Central memory CD4-positive, alpha-beta T cell (primary cell): ENCODE results near the gene GREB1L.
"Not testable (repeated sequence)": the region's sequence is repeated elsewhere in the genome, so short reads cannot be mapped to it uniquely, and the experiment has no call there.

ENCODE experiments used
- DNase-seq: peaks from one replicate; pipeline ENCODE4 v3.0.0; 2022
- total RNA-seq, 3 experiments: gene quantifications; one replicate each; lab custom pipeline; 2026; lab: John Stamatoyannopoulos, UW

The GREB1L gene
- 0 reads per million in 3 experiments for total RNA-seq

GRCh38 chr18:21242141-21242779 lies at the start of gene GREB1L:
Gene GREB1L, plus strand, starts transcription at chr18:21242232. Its CDS starts 141,287 bp downstream, at chr18:21383519.
- DNase-seq = no peak

GRCh38 chr18:21192308-21192624 lies 49.8 kb upstream of the GREB1L start:
- DNase-seq = no peak

DNA sequence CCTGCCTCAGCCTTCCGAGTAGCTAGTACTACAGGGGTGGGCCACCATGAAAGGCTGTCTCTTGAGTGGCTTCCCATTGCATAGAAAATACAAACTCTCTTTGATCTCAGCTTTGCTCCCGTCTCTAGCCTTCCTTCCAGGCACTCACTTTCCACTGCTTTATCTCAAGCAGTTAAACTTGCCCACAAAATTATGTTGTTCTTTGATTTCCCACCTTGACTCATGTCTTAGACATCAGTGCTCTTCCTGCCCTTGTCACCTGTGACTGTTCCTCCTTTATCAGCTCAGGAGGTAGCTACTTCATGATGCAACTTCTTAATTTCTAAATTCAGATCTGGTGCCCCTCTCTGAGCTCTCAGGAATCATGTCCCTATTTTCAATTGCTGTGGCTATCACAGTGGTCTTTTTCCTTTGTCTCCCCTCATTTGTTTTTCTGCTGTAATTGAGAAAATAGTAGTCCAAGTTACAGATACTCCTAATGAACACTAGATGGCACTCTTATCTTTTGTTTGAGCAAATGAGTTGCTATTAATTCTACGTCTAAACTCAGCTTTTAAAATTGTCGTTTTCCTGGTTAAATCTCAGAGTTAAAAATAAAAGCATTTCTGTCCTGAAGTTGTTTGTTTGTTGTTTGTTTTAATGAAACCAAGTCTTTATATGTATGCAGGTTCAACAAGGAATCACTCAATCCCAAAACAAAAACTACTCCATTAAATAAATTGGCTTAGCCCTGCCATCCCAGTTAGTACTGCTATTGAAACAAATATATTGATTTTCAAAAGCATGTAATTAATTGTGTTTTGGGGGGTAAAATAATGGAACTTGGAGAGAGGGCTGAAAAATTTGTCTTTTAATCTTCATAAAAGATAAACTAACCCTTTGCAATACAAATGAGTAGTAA lies 46.9 kb upstream of the GREB1L start:
- peak; percentile 8 for DNase-seq

DNA sequence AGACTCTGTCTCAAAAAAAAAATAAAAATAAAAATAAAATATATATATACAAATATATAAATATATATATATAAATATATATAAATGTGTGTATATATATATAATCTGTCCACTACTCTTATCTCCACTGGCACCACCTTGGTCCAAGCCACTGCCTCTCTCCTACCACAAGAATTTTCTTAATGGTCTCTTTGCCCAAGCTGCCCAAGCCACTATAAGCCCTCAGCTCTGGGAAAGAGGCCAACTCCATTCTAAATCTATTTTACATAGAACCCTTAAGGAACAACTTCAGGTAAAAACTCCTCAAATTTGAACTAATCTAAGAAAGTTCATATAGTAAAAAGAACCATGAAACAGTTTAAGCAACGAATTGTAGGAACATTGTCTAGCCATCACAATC lies 45.6 kb upstream of the GREB1L start:
- DNase-seq = no peak

DNA sequence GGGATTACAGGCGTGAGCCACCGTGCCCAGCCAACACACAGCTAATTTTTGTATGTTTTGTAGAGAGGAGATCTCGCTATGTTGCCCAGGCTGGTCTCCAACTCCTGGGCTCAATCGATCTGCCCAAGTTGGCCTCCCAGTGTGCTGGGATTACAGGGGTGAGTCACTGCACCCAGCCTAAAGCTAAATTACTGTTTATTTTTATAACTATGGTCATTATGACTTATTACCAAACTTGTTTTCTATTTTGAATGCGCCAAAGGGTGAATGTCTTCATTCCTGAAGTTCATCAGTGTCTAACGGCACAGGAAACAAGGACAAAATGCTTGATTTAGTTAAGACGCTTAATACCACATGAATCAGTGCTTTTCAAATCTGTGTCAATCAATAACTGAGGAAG lies 38.9 kb upstream of the GREB1L start:
- no peak for DNase-seq

DNA sequence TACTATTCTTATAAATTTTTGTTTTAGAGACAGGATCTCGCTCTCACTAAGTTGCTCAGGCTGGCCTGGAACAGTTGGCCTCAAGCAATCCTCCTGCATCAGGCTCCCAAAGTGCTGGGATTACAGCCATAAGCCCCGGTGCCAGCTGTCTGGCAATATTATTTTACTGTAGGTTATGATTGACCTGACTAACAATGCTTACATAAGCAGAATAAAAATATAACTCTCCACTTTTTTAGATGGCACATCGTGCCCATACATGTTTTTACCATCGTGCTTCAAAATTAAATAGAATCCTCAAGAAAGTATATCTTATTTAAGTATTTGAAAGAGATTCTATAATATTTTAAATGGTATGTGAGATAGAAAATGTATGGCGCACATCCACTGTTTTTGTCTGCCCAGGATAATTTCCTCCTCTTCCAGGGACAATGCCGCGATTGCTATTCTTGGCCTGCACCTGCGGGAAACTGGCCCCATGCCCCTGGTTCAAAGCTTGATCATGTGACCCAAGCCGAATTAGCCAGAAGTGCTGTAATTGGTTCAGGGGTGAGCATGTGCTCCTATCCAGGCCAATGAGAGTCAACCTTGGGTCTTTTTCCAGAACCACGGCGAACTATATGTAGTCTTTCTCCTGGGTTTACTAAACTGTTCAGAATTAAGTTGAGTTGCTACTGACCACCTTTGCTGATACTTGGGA lies 38.3 kb upstream of the GREB1L start:
- DNase-seq = no peak

GRCh38 chr18:21205695-21206094 lies 36.3 kb upstream of the GREB1L start:
- DNase-seq = no peak

GRCh38 chr18:21210278-21210677 lies 31.8 kb upstream of the GREB1L start:
- DNase-seq = no peak

DNA sequence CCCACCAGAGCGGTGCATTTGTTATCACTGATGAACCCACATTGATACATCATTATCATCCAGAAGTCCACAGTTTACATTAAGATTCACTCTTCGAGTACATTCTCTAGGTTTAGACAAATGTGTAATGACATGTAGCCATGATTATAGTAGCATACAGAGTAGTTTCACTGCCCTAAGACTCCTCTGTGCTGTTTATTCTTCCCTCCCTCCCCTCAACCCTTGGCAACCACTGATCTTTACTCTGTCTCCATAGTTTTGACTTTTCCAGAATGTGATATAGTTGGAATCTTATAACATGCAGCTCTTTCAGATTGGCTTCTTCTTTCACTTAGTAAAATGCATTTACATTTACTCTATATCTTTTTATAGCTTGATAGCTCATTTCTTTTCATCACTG lies 31.2 kb upstream of the GREB1L start:
- no peak for DNase-seq

- not testable (repeated sequence) for DNase-seq
Observed at GRCh38 chr18:21214409-21214808, 27.6 kb upstream of the GREB1L start.

DNA sequence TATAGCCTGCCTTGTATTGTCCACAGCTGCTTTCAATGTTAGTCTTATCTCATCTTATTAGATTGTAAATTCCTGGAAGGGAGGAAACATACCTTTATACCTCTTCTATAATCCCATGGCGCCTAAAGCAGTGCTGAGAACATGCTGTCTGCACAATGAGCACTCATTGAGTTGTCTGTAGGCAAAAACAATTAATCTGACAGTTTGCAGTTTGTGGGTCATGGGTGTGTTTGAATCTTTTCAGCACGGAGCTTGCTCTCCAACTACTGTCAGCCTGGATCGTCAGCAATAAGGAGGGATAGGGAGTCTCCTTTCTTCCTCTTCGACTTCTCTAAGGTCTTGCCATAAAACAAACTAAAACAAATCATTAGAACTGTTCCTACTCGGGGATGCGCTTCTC lies 26.5 kb upstream of the GREB1L start:
- no peak for DNase-seq

DNA sequence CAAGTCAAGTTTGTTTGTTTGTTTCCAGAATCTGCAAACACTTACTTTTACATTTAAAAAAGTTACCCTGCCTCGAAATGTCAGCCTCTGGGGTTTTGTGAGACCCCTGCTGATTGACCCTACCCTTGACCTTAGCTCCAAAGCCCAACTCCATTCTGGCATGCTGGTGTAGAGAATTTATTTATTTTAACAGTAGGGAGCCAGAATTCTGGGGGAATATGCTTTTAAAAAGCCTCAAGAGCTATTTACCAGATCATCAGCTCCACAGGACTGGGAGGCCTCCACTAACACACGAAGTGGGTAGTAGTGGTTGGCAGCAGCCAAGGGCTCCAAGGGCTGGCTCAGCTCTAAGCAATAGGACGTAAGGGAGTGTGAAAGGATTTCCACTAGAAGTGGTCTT lies 23.2 kb upstream of the GREB1L start:
- DNase-seq = no peak

DNA sequence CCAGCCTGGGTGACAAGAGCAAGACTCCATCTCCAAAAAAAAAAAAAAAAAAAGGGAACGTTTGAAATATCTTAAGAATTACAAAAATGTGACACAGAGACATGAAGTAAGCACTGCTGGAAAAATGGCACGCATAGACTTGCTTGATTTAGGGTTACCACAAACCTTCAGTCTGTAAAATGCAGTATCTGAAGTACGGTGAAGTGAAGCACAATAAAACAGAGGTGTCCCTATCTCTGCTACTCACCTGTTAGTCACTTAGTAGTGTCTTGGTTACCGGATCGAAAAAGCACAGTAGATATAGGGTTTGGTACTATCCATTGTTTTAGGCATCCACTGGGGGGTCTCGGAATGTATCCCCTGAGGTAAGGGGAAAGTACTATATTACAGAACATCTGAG lies 11.6 kb upstream of the GREB1L start:
- no peak for DNase-seq

DNA sequence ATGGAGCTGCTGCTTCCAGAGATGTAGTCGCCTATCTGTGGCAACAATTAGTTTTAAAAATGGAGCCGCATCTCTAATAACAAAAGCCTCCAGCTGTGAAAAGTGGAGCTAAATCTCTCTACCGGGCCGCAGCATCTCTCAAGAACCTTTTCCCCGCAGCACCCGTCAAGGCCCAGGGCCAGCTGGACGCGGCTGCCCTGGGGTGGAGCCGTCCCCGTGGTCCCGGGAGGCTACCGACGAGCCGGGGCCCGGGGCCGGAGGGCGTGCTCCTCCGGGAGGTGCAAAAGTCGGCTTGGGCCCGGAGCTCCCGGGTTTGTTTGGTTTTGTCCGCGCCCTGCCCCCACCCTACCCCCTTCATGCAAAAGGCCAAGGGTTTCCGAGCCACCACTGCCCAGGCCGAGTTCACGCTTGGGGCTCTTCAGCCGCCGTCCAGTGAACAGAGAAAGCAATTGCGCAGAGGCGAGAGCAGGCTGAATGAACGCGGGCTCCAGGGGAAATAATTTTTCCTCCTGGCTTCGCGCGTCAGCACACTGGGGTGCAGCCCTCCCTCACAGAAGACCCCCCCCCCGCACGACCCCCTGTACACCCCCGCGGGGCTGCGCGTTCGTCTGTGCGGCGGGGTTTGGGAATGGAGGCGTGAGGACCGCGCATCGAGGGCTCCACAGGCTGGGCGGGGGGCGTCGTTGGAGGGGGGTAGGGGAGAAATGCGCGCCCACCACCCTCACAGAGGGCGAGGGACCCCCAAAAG lies 557 bp upstream of the GREB1L start:
- no peak for DNase-seq

DNA sequence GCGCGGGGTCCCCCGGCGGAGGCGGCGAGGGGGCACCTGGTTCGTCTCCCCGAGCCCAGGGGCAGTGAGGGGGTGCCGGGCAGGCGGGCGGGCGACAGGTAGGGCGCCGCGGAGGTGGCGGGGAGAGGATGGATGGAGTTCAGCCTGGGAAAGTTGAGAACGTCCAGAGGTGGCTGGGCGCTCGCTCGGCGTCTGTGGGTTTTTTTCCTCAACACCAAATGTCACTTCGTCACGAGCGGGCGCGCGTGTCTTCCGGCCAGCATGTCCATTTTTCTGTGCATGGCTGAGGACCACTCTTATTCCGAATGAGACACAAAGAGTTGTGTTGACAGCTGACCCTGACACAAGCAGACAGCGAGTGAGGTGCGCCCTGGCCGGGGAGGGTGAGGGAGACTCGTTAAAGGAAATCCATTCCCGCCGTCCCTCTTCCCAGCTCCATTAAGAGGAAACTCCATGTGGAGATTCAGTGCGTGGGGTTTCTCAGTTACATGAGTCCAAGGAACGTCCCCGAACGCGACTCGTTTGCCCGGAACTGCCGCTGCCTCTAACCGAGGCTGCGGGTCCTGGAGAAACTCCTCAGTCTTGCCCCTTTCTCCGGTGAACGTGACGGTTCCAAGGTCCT lies 859 bp downstream of the GREB1L start:
- no peak for DNase-seq

DNA sequence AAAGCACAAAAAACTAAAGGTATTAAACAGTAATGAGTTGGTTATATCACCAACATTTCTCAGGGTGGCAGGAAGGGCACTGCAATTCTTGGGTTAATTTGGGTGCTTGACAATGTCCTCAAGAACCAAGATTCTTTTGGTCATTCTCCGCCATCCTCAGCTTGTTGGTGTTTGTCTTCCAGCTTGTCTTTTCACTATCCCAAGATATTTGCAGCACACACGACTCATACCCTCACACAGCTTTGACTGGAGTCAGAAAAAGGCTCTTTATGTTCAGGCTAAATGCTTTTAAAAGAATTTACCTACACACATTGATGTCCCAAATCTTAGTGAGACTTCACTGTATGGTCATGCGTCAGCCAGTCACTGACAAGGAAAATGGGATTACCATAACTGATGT lies 12.5 kb downstream of the GREB1L start:
- DNase-seq = no peak

DNA sequence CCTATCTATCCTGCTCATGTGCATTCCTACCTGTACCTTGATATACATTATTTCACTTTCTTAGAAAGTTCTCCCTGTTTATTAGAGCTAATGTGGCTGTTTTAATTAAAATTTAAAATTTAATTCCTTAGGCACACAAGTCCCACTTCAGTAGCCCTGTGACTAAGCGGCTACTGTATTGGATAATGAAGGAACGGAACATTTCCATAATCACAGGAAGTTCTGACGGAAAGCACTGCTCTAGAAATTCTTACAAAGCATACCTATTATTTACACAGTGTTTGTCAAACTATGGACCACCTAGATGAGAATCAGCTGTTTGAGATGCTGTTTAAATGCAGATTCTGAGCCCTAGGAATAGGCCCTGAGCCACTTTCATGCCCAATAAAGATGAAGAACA lies 13.2 kb downstream of the GREB1L start:
- DNase-seq = no peak

- DNase-seq = no peak
Observed at GRCh38 chr18:21257386-21257785, 15.4 kb downstream of the GREB1L start.

DNA sequence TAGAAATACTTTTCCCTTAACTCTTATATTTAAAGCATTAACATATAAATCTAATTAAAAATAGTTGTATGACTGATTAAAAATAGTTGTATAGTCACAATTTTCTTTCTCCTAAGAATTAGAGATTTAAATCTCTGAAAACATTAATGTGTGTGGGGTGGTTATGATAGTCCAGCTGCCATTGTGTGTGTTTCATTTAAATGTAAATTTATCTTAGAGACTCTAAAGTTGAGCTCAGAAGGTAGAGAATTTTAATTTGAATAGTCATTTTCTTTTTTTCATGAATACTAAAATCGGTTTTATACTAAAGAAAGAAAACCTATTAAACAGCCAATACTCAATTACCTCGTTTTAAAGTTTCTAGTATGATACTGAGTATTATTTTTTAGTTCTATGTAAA lies 18.6 kb downstream of the GREB1L start:
- DNase-seq = no peak

DNA sequence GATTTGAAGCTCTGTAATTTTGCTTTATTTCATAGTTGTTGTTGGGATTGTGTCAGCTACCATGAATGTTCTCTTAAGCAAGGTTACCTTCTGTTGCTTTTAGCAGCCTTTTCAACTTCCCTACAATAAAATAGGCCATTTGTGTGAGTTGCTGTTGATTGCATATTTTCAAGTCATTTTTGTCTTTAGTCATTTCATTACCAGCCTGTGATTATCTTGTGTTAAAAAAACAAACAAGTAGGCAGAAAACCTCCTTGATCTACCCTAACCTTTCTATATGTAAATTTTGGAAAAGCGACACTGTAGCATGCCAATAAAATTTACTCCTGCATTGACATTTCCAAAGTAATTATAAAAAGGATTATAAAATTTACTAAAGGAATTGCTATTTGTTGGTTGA lies 19.3 kb downstream of the GREB1L start:
- no peak for DNase-seq

GRCh38 chr18:21262244-21262643 lies 20.2 kb downstream of the GREB1L start:
- no peak for DNase-seq

DNA sequence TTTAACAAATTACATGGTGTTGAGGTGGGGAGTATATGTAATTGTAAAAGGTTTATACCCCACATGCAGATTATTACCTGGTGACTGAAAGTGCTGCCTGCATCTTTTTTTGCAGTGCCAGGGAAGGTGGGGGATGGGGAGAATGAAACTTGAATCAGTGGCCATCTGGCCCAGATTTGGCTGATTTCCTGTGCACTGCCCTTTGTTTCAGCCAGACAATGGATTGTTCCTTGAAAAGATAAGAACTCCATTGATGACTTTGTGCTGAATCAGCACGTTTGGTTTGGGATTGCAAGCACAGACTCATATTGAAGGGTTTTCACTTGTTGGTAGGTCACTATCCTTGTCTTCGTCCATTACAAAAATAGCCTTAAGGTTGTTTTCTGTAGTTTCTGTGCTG lies 20.9 kb downstream of the GREB1L start:
- no peak for DNase-seq

GRCh38 chr18:21264651-21265050 lies 22.6 kb downstream of the GREB1L start:
- DNase-seq = no peak
